ENCODE data around the gene LMNTD2.

The LMNTD2 gene, protein sequence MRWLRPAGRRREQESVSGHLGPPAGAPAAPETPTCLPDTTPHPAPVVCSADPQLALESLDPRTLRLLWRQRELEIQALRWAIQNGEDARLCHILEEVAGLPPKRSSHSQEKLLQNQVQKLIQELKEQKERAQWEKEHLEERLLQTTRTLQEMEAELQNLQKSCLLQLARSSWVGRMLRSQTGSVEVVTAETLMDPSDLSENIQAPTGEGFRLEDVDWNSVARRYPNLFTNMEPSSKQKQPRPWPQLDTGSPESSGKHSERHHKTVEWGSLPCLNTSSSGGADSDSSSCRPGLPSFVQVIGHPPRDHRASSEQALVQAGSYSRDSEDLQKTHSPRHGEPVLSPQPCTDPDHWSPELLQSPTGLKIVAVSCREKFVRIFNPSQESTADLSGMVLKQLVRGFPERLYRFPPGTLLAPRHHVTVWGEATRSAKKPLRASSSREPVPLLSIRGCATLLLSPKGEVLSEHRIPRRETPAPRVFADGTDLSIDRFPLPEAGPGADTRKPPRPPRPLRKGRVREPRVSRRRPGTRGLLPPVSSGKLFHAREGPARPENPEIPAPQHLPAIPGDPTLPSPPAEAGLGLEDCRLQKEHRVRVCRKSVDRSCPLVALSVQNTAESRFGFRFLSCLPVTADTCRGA

DNA sequence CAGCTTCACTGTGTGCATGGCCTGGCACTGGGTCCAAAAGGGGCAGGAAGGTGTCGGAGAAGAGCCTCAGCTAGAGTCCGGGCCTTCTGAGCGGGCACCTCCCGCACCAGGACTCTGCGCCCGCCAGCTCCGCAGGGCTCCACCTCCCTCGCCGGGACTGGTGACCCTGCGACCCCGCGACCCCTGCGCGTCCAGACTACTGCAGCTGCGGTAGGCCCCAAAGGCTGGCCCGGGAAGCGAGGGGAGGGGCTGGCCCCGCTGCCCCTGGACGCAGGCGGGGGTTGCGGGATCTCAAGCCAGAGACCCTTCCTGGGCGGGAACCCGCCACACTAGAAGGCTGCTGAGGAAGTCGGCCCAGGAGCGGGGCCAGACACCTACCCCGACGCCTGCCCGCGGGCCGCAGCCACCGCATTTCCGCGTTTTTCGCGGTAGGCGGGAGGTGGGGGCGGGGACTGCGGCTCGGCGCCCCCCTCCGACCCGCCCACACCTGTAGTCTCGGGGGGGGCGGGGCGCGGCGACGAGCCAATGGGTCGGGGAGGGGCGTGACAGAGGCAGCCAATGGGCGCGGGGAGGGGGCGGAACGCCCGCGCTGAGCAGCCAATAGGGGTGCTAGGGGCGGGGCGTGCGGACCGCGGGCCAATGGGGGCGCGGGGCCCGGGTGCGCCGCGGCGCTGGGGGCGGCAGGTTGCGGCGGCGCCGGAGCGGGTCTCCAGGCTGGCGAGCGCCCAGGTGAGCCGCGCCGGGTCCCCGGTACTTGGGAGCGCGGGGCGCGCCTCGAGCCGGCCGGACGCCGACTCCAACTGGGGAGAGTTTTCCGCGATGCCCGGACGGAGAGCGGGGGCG lies at the start of gene LMNTD2, which contains the start of gene RASSF7:
Gene LMNTD2 (minus strand): TSS at position 434 of the 843 bp plus-strand sequence. CDS start 22 bp downstream, at position 412.
Gene RASSF7 (plus strand): TSS at position 666 of the 843 bp plus-strand sequence. CDS start 799 bp downstream, outside the sequence.
- DNase-seq: peak; percentile 87

DNA sequence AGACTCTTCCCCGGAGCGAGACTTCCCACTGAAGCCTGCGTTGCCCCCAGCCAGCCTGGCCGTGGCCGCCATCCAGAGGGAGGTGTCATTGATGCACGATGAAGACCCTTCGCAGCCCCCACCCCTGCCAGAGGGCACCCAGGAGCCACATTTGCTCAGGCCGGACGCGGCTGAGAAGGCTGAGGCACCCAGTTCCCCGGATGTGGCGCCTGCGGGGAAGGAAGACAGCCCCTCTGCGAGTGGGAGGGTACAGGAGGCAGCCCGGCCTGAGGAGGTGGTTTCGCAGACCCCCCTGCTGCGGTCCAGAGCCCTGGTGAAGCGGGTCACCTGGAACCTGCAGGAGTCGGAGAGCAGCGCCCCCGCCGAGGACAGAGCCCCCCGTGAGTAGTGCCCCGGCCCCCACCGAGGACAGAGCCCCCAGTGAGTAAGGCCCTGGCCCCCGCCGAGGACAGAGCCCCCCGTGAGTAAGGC lies 48.8 kb upstream of the LMNTD2 start:
- DNase-seq: no peak

DNA sequence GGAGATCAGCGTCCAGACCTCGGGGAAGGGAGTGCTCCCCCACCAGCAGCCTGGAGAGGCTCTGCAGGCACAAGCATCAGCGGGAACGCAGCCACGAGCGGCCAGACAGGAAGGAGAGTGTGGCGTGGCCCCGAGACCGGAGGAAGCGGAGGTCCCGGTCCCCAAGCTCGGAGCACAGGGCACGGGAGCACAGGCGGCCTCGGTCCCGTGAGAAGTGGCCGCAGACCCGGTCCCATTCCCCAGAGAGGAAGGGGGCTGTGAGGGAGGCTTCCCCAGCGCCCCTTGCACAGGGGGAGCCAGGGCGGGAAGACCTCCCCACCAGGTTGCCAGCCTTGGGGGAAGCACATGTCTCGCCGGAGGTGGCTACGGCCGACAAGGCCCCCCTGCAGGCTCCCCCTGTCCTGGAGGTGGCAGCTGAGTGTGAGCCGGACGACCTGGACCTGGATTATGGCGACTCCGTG lies 48.3 kb upstream of the LMNTD2 start:
- no peak for DNase-seq

DNA sequence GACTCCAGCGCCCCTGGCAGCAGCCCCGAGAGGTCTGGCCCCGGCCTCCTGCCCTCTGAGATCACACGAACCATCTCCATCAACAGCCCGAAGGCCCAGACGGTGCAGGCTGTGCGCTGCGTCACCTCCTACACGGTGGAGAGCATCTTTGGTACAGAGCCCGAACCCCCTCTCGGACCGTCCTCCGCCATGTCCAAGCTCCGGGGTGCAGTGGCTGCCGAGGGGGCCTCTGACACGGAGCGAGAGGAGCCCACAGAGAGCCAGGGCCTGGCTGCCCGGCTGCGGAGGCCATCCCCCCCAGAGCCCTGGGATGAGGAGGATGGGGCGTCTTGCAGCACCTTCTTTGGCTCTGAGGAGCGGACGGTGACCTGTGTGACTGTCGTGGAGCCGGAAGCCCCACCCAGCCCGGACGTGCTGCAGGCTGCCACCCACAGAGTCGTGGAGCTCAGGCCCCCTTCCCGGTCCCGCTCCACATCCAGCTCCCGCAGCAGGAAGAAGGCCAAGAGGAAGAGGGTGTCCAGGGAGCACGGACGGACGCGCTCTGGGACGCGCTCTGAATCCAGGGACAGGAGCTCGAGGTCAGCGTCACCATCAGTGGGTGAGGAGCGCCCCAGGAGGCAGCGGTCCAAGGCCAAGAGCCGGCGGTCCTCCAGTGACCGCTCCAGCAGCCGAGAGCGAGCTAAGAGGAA lies 47.6 kb upstream of the LMNTD2 start:
- no peak for DNase-seq

DNA sequence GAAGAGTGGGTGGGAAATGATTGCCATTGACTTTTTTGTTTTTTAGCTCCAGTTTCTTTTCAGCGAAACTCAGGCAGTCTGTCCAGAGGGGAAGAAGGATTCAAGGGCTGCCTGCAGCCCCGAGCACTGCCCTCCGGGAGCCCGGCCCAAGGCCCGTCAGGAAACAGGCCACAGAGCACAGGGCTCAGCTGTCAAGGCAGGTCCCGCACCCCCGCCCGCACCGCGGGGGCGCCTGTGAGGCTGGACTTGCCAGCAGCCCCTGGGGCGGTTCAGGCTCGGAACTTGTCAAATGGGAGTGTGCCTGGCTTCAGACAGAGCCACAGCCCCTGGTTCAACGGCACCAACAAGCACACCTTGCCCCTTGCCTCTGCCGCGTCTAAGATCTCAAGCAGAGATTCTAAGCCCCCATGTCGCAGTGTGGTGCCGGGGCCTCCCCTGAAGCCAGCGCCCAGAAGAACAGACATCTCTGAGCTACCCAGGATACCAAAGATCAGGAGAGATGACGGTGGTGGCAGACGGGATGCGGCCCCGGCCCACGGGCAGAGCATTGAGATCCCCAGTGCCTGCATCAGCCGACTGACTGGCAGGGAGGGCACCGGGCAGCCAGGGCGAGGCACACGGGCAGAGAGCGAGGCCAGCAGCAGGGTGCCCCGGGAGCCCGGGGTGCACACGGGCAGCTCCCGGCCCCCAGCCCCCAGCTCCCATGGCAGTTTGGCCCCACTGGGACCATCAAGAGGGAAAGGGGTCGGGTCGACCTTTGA lies 46.7 kb upstream of the LMNTD2 start:
- DNase-seq: no peak

DNA sequence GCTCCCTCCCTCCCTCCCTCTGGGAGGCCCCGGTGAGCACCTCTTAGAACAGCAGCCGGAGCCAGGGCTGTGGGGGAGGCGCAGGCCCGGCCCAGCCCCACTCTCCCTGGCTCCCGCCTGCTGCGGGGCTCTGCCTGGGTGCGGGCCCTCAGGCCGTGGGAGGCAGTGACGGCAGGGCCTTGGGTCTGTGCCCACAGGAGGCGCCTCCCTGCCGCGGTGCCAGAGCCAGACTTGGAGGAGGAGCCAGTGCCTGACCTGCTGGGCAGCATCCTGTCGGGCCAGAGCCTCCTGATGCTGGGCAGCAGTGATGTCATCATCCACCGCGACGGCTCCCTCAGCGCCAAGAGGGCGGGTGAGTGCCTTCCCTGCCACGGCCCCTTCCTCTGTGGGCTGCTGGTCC lies 45.7 kb upstream of the LMNTD2 start:
- DNase-seq: no peak

DNA sequence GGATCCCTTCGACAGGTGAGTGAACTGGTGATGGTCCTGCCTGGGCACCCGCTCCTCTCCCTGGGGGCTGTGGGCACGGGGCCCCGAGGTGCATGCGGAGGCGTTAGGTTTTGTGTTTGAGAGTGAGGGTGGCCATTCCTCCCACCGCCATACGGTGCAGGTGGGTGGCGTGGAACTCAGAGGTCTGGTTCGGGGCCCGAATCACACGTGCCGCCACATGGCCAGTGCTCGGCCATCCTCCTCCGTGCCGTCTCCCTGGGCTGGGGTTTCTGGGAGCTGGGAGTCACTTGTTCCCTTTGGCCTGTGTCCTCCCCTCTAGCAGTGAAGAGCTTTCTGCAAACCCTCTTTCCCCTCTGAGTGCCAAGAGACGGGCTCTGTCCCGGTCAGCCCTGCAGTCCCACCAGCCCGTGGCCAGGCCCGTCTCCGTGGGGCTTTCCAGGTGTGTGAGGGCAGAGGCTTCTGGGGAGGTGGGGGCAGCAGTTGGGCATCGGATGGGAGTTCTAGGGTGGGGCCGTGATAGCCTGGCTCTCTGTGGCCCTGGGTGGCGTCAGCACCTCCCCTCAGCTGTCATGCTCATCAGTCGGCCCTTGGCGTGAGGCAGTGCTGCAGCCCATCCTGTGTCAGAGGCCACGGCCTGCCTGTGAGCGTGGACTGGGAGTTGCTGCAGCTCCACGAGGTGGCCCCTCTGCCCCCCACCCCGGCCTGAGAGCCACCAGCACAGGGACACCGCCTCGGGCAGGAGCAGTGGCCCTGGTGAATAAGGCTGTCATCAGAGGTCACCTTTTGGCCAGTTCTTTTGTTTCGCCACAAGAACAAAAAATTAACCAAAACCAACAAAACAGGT lies 45.0 kb upstream of the LMNTD2 start:
- no peak for DNase-seq

DNA sequence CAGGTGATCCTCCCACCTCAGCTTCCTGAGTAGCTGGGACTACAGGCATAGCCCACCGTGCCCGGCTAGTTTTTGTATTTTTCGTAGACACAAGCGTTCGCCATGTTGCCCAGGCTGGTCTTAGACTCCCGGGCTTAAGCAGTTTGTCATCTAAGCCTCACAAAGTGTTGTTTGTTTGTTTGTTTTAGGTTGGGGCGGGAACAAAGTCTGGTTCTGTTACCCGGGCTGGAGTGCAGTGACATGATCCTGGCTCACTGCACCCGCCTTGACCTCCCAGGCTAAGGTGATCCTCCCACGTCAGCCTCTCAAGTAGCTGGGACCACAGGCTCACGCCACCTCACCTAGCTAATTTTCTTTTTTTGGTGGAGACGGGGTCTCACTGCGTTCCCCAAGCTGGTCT lies 42.6 kb upstream of the LMNTD2 start:
- no peak for DNase-seq

DNA sequence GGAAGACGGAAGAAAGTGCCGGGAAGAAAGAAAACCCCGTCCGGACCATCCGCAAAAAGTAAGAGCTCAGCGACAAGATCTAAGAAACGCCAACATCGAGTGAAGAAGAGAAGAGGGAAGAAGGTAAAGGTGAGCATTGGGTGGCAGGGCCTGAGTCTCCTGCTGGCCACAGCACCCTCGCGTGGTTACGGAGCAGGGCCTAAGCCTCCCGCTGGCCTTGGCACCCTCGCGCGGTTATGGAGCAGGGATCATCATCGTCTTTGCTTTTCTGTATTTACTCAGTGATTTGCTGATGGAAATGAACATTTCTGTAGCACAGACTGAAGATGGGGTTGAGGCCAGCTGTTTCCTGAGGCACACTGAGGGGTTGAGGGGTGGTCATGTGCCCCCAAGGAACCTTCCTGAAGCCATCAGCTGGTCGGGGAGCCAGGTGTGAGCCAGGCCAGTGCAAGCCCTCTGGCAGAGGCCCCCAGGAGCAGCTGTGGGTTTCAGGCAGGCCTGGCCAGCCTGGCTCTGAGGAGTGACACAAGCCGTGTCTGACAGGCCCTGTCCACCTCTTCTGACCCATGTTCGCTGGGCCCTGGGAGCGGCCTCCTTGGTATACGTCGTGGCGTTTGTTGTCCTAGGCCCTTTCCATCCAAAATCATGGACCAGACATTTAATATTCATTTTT lies 41.2 kb upstream of the LMNTD2 start:
- no peak for DNase-seq

DNA sequence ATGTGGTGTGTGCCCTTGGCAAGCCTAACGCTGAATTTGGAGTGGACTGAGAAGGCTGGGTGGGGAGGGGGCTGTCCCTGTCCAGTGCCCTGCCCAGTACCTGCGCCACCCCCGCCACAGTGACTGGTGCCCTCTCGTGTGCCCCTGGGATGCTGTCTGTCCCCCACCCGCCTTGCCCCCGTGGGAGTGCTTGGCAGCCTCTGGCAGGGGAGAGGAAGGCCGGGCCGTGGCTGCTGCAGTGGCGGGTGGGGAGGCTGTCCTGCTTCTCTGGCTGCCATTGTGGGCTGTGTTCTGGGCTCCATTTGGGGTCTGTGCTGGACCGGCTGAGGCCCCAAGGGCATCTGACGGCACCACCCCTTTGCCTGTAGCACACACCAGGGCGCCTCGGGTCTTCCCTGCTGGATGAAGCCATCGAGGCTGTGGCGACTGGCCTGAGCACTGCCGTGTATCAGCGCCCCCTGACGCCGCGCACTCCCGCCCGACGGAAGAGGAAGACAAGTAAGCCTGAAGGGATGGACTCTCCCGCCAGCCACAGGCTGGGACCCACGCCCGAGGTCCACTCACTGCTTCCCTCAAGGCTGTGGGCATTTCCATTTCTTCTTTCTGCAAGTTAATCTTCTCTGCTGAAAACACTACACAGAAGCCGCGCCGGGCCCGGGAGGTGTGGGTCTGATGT lies 37.6 kb upstream of the LMNTD2 start:
- no peak for DNase-seq

DNA sequence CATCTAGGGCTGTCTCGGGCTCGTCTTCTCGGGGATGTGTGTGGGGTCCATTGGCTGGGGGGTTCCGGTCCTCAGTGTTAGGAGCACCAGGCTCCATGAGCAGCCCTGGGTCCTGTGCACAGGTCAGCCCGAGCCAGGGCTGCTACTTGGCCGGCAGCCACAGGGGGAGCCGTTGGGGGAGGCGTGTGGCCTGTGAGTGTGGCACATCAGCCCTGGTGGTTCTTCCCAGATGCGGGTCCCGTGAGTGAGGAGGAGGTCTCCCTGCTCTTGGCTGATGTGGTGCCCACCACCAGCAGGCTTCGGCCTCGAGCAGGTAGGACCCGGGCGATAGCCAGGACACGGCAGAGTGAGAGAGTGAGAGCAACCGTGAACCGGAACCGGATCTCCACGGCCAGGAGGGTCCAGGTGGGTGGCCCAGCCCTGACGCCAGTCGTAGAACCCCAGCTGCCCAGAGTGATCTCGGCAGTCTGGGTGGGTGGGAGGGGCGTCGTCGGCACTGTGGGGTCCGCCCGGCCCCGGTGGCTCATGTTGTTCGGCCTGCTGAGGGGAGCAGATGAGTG lies 36.7 kb upstream of the LMNTD2 start:
- DNase-seq: no peak

DNA sequence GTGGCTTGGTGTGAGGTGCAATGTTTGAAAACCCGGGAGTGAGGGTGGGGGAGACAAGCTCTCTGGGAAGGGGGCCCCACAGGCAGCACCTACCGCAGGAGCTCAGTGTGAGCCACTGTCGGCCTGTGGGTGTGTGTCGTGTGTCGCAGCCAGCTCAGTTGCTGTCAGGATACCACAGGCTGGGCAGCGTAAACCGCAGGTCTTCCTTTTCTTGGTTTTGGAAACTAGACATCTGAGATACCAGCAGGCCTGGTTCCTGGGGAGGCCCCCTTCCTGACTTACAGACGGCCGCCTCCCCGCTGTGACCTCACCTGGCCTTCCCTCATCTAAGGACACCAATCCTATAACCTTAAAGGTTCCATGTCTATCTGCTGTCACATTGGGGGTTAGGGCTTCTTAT lies 35.8 kb upstream of the LMNTD2 start:
- peak; percentile 39 for DNase-seq

DNA sequence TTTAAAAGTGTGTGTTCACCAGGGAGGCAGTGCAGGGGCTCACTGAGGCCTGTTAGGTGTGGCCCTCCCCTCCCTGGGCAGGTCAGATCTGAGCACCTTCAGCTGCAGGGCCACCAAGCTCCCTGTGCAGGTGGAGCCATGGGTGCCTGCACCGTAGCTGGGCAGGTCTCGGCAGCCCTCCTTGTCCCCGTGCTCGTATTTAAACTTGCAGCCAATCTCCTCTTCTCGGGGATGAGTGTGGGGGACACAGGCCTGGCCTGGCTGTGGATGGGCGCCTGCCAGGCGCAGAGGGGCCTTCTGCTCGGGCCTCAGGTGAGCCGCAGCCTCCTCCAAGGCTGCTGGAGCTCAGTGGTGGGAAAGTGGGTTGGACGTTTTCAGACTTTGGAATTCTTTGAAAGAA lies 34.9 kb upstream of the LMNTD2 start:
- DNase-seq: no peak

DNA sequence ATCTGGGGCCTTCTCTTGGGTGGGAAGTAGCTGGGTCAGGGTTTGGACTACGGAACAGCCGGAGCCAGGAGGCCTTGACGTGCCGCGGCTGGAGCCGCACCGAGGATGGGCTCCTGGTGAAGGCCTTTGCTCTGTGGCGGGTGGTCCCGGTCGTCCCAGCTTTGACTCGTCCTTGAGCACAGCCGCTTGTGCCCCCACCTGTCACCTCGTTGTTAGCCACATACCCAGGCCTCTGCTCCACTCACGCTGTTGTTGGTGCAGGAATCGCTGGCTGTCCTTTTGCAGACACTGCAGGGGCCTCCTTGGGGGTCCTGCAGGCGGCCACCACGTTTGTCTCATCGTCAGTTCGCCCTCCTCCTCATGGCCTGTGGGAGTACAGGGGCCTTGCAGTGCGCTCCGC lies 32.8 kb upstream of the LMNTD2 start:
- no peak for DNase-seq

DNA sequence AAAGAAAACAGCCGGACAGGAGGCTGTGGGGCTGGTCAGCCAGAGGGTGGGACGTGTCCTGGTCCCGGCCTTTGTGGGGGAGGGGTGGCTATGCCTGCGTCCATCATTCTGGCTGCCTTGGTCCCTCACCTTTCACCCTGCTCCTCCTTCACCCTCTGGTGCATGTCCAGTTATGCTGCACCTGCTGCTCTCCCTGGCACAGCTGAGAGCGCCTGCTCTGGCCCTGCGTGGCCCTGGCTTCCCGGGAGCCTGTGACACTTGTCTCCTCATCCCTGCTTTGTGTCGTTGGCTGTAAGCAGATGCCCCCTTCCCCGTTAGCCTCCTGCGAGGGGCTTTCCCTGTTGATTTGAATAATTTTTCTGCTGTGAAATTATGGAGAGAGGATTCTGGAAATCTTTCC lies 32.4 kb upstream of the LMNTD2 start:
- DNase-seq: no peak

DNA sequence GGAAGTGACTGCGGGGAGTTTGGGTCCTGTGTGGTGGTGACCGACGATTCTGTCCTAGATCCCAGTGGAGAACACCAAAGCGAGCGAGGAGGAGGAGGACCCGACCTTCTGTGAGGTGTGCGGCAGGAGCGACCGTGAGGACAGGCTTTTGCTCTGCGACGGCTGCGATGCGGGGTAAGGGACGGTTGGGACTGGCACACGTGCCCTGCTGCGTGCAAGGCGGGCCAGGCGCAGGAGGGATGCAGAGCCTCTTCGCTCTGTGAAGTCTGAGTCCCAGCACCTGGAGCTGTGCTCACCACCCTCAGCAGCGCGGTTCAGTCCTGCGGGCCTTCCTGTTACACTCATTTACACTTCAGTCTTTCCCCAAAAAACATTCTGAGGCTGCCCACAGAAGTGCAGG lies 32.0 kb upstream of the LMNTD2 start:
- no peak for DNase-seq

DNA sequence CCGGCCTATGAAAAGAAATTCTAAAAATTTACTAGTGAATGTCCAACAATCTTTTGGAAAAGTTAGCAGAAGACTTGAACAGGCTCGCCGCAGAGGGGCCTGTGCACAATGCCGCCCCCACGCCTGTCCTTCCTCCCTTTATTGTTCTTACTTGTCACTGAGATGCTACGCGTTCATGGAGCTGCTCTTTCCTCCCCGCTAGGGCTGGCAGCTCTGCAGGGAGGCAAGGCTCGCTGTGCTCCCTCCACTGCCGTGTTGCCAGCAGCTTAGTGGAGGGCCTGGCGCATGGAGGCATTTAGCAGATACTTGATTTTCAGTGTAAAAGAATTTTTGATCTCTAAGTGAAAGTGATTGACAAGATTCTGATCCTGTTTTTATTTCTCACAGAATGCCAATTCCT lies 30.5 kb upstream of the LMNTD2 start:
- no peak for DNase-seq

DNA sequence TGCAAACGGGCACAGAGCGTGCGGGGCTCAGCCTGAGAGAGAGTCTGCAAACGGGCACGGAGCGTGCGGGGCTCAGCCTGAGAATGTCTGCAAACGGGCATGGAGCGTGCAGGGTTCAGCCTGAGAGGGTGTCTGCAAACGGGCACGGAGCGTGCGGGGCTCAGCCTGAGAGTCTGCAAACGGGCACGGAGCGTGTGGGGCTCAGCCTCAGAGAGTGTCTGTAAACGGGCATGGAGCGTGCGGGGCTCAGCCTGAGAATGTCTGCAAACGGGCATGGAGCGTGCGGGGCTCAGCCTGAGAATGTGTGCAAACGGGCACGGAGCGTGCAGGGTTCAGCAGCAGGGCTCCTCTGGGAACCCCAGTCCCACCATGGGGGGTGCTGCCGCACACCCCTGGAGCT lies 29.3 kb upstream of the LMNTD2 start:
- no peak for DNase-seq

DNA sequence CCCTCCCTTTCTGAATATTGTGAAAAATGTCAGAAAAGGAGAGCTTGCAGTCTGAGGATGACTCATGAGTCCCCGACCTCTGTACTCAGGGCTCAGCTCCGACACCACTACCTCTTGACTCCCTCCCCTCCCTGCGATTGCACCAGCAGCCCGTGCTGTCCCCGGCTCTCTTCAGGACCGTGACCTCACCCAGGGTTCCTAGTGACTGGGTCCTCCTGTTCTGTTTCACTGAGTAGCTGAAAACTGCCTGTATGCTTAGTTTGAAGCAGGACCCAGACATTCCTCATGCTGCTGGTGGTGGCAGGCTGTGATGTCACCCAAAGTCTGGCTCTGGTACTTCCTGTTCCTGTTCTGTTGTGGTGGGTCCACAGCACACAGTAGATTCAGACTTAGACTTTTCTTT lies 27.4 kb upstream of the LMNTD2 start:
- DNase-seq: no peak

All from GDM1 (cell line).